ENCODE measurements around the gene SCPEP1. TPM values are rescaled to one million over a fixed set of nuclear protein-coding genes. Genes with fewer than 3 reads are reported as not detected.

The SCPEP1 gene
- total RNA-seq, 2 experiments from 2014 or later = 22.1 to 25.5 TPM

DNA sequence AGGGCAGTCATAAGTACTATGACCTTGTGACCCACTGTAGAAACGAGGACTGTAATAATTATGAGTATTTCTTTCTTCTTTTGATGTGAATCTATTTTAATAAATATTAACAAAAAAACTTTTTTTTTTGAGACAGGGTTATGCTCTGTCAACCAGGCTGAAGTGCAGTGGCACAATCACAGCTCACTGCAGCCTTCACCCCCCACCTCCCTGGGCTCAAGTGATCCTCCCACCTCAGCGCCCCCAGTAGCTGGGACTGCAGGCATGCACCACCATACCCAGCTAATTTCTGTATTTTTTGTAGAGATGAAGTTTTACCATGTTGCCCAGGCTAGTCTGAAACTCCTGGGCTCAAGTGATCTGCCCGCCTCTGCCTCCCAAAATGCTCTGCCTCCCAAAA is 32.6 kb downstream of the SCPEP1 start:
- ATAC-seq (ENCODE audit: poor library complexity) = no peak
- H3K4me1 Mint-ChIP-seq (ENCODE audit: low read depth) = peaks cover 5% of the 10 kb centered on the region
- H3K4me3 Mint-ChIP-seq = no peak overlapping the region
- DNase-seq = no peak
- ChIA-PET CTCF (interaction anchor here (0.9 to 2.8 kb wide), 4 partner anchors 8 to 47 kb away, joined by 3 to 10 read pairs (median 4); no protein-coding TSS in a partner anchor), POLR2A (interaction anchor here (0.6 to 0.7 kb wide), 2 partner anchors 40 to 177 kb away, joined by 3 read pairs; partner anchors contain the start of genes C17orf67 and DGKE)
- H3K9me3 Mint-ChIP-seq = no peaks in the 10 kb centered on the region
- TF ChIP-seq, protein P1, sequence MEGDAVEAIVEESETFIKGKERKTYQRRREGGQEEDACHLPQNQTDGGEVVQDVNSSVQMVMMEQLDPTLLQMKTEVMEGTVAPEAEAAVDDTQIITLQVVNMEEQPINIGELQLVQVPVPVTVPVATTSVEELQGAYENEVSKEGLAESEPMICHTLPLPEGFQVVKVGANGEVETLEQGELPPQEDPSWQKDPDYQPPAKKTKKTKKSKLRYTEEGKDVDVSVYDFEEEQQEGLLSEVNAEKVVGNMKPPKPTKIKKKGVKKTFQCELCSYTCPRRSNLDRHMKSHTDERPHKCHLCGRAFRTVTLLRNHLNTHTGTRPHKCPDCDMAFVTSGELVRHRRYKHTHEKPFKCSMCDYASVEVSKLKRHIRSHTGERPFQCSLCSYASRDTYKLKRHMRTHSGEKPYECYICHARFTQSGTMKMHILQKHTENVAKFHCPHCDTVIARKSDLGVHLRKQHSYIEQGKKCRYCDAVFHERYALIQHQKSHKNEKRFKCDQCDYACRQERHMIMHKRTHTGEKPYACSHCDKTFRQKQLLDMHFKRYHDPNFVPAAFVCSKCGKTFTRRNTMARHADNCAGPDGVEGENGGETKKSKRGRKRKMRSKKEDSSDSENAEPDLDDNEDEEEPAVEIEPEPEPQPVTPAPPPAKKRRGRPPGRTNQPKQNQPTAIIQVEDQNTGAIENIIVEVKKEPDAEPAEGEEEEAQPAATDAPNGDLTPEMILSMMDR (IDR thresholded peaks at IDR 0.05) = no peak
- no peak overlapping the region for H3K27ac Mint-ChIP-seq
- intact Hi-C loops (cut with DNase I, micrococcal nuclease) = loop anchor here in 1 of 2 experiments (5.0 kb wide), 1 partner anchor 102 kb away; no protein-coding TSS in a partner anchor
- Histone ChIP-seq H3K27me3 (ENCODE audit: control insufficient read depth in 1 of 2, insufficient read depth in 2 of 2, low read length in 2 of 2) (no peaks in the 10 kb centered on the region), H3K4me3 (ENCODE audit: low read length) (no peak overlapping the region), H3K36me3 (ENCODE audit: insufficient read depth, low read length) (no peaks in the 10 kb centered on the region), H3K27ac (ENCODE audit: low read depth in 1 of 2, low read length in 2 of 2) (no peak overlapping the region), H3K4me1 (ENCODE audit: insufficient read depth, low read length) (peaks cover 7% of the 10 kb centered on the region), H3K9me3 (ENCODE audit: control insufficient read depth in 1 of 2, insufficient read depth in 1 of 2, low read length in 2 of 2) (no peaks in the 10 kb centered on the region)
- H3K27me3 Mint-ChIP-seq = no peaks in the 10 kb centered on the region
- no peaks in the 10 kb centered on the region for H3K36me3 Mint-ChIP-seq (ENCODE audit: low read depth)

DNA sequence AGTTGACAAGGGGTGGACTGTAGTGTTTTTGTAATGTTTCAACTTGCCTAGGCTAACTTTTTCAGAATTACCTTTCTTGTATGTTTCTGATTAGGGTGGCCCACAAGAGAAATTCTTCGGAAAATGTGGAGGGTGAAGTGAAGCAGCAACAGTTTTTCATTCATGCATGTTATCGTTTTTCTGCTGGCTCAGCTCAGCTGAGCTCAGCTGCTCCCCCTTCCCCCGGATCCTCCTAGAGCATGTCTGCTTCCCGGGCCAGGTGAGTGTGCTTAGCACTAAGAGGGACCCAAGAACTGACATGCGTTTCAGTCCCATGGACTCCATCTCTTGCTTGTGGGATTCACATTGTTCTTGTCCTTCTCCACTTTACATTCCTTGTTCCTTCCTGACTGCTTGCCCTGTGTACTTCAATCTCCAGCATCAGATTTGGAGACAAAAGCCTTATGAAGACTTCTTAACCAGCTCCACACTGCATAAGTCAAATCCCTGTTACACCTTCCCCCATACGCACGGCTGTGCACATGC is 33.6 kb downstream of the SCPEP1 start:
- DNase-seq (no peak), ATAC-seq (ENCODE audit: poor library complexity) (no peak)
- ChIA-PET POLR2A (no interaction called here), CTCF (interaction anchor here (2.8 kb wide), 1 partner anchor 11 kb away, joined by 10 read pairs; no protein-coding TSS in a partner anchor)
- Histone ChIP-seq H3K9me3 (ENCODE audit: control insufficient read depth in 1 of 2, insufficient read depth in 1 of 2, low read length in 2 of 2) (no peaks in the 10 kb centered on the region), H3K4me1 (ENCODE audit: insufficient read depth, low read length) (peaks cover 7% of the 10 kb centered on the region), H3K4me3 (ENCODE audit: low read length) (no peak overlapping the region), H3K27me3 (ENCODE audit: control insufficient read depth in 1 of 2, insufficient read depth in 2 of 2, low read length in 2 of 2) (no peaks in the 10 kb centered on the region), H3K36me3 (ENCODE audit: insufficient read depth, low read length) (no peaks in the 10 kb centered on the region), H3K27ac (ENCODE audit: low read depth in 1 of 2, low read length in 2 of 2) (no peak overlapping the region)
- Mint-ChIP-seq H3K4me1 (ENCODE audit: low read depth) (peaks cover 5% of the 10 kb centered on the region), H3K27ac (no peak overlapping the region), H3K4me3 (no peak overlapping the region), H3K9me3 (no peaks in the 10 kb centered on the region), H3K36me3 (ENCODE audit: low read depth) (no peaks in the 10 kb centered on the region), H3K27me3 (peaks cover under 1% of the 10 kb centered on the region)
- intact Hi-C loops (cut with DNase I, micrococcal nuclease) = loop anchor here in 1 of 2 experiments (5.0 kb wide), 1 partner anchor 101 kb away; no protein-coding TSS in a partner anchor
- TF ChIP-seq, protein P1 (IDR thresholded peaks at IDR 0.05) = no peak

DNA sequence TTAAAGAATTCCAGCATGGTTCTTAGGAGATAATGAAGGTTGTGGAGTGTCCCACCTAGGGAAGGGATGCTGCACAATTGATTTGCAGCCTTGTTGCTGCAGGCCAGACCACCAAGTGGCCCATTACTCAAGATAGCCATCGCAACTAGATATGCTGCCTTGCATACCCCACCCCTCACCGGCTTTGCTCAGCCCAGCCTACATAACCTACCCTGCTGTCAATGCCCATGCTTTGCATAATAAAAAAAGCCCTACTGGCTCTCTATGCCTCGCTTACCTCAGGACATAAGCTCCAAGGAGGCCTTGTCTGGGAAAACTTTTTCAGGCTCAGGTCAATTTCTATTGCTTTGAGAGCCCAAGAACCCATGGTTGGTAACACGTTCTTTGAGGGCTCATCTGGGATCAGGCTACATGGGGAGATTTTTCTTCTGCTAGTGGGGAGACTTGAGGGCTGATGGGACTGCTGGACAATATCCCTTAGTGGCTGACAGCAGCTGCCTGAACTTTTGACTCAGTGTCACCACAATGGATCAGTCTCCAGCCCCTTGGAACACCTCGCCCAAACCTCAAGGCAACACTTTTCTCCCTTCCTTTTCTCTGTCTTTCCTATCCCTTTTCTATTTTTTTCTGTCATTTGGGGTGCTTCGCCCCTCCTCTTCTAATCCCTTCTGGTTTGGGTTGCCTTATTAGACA is 38.3 kb downstream of the SCPEP1 start:
- no peaks in the 10 kb centered on the region for H3K4me1 ChIP-seq (ENCODE audit: insufficient read depth, low read length)
- intact Hi-C loops (cut with DNase I, micrococcal nuclease) = no loop called here
- no peaks in the 10 kb centered on the region for H3K9me3 ChIP-seq (ENCODE audit: control insufficient read depth in 1 of 2, insufficient read depth in 1 of 2, low read length in 2 of 2)
- H3K27me3 ChIP-seq (ENCODE audit: control insufficient read depth in 1 of 2, insufficient read depth in 2 of 2, low read length in 2 of 2) = peaks cover 0 to 3% of the 10 kb centered on the region in 2 experiments
- H3K36me3 ChIP-seq (ENCODE audit: insufficient read depth, low read length) = no peaks in the 10 kb centered on the region
- H3K36me3 Mint-ChIP-seq (ENCODE audit: low read depth) = no peaks in the 10 kb centered on the region
- no peaks in the 10 kb centered on the region for H3K9me3 Mint-ChIP-seq
- no peak overlapping the region for H3K27ac Mint-ChIP-seq
- H3K27ac ChIP-seq (ENCODE audit: low read depth in 1 of 2, low read length in 2 of 2) = no peak overlapping the region
- no peak for ATAC-seq (ENCODE audit: poor library complexity)
- no peak overlapping the region for H3K4me3 ChIP-seq (ENCODE audit: low read length)
- peaks cover 27% of the 10 kb centered on the region for H3K27me3 Mint-ChIP-seq
- H3K4me3 Mint-ChIP-seq = no peak overlapping the region
- no peaks in the 10 kb centered on the region for H3K4me1 Mint-ChIP-seq (ENCODE audit: low read depth)
- TF ChIP-seq, protein P1 (IDR thresholded peaks at IDR 0.05) = no peak
- CTCF ChIA-PET = no interaction called here
- POLR2A ChIA-PET = no interaction called here
- DNase-seq = no peak
